Measurements from ENCODE around the gene PSMG4. TPM values are rescaled to one million over a fixed set of nuclear protein-coding genes. Genes with fewer than 3 reads are reported as not detected.

Gene PSMG4
- total RNA-seq, 1 experiment from 2014 or later: 40.0 TPM

DNA sequence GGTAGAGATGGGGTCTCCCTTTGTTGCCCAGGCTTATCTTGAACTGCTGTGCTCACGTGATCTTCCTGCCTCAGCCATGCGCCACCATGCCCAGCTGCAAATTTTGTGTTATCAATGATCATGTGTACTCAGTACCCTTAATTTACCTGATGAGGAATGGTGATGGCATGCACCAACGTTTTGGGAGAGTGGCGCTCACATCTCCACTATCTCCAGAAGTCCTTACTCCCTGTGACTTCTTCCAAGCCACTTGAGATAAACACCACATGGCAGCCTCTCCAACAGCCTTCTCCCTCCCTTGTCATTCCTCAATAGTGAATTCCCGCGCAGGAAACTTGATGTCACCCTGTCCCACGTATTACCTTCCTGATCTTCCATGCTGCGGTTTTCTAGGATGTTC is 58.1 kb downstream of the PSMG4 start:
- H3K27me3 Mint-ChIP-seq (ENCODE audit: insufficient read depth, unreplicated experiment): no peaks in the 10 kb centered on the region
- BruUV-seq (replicated peaks): no TSS peak
- TF ChIP-seq, protein P1, sequence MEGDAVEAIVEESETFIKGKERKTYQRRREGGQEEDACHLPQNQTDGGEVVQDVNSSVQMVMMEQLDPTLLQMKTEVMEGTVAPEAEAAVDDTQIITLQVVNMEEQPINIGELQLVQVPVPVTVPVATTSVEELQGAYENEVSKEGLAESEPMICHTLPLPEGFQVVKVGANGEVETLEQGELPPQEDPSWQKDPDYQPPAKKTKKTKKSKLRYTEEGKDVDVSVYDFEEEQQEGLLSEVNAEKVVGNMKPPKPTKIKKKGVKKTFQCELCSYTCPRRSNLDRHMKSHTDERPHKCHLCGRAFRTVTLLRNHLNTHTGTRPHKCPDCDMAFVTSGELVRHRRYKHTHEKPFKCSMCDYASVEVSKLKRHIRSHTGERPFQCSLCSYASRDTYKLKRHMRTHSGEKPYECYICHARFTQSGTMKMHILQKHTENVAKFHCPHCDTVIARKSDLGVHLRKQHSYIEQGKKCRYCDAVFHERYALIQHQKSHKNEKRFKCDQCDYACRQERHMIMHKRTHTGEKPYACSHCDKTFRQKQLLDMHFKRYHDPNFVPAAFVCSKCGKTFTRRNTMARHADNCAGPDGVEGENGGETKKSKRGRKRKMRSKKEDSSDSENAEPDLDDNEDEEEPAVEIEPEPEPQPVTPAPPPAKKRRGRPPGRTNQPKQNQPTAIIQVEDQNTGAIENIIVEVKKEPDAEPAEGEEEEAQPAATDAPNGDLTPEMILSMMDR (IDR thresholded peaks at IDR 0.05; ENCODE audit: unreplicated experiment): no peak
- H3K9me3 Mint-ChIP-seq (ENCODE audit: unreplicated experiment): no peaks in the 10 kb centered on the region
- H3K36me3 Mint-ChIP-seq (ENCODE audit: insufficient read depth, unreplicated experiment): no peaks in the 10 kb centered on the region
- intact Hi-C loops (cut with micrococcal nuclease): no loop called here
- H3K4me3 Mint-ChIP-seq (ENCODE audit: unreplicated experiment): no peak overlapping the region
- DNase-seq (ENCODE audit: unreplicated experiment): no peak
- ChIA-PET POLR2A (interaction anchor here (0.7 kb wide), 1 partner anchor 73 kb away, joined by 3 read pairs; no protein-coding TSS in a partner anchor), CTCF (interaction anchor here (0.6 to 1.5 kb wide), 3 partner anchors 35 to 415 kb away, joined by 3 to 8 read pairs (median 3); no protein-coding TSS in a partner anchor)
- no peak overlapping the region for H3K27ac Mint-ChIP-seq (ENCODE audit: low read depth, unreplicated experiment)
- H3K4me1 Mint-ChIP-seq (ENCODE audit: insufficient read depth, unreplicated experiment): no peaks in the 10 kb centered on the region

Other genes with a start within 250 kb of the PSMG4 start
- 16.8 and 21.2 TPM in 2 replicates for gene RIPK1, start 190.5 kb upstream of the PSMG4 start, total RNA-seq (2022)
- gene BPHL, start 140.2 kb upstream of the PSMG4 start, total RNA-seq (2022): 13.2 and 17.5 TPM in 2 replicates
- gene TUBB2A, start 101.4 kb upstream of the PSMG4 start, total RNA-seq (2022): 13.3 and 17.8 TPM in 2 replicates
- gene TUBB2B, start 31.3 kb upstream of the PSMG4 start, total RNA-seq (2022): 0.47 and 0.54 TPM in 2 replicates
- 11.5 and 11.9 TPM in 2 replicates for gene SLC22A23, start 198.1 kb downstream of the PSMG4 start, total RNA-seq (2022)